Trophoblast cell (in vitro differentiated cells and primary cell): ENCODE data around the gene SP5.

Experiments used
- DNase-seq, 2 donors: peaks; one replicate each; pipeline ENCODE4 v3.0.0-alpha.2; 2016
- H2AFZ ChIP-seq: 2 replicates; pipeline ENCODE4 v1.6.1; 2013; ENCODE audit warnings: low read length, moderate library complexity, mild to moderate bottlenecking; ENCODE audit not compliant: insufficient read depth, poor library complexity
- H2AK5ac ChIP-seq: 2 replicates; pipeline ENCODE4 v1.6.1; 2013; ENCODE audit warnings: mild to moderate bottlenecking, low read length
- H2BK120ac ChIP-seq: 2 replicates; pipeline ENCODE4 v1.6.1; 2013; ENCODE audit warnings: low read length, mild to moderate bottlenecking, moderate library complexity; ENCODE audit not compliant: insufficient read depth, poor library complexity
- H2BK12ac ChIP-seq: 2 replicates; pipeline ENCODE4 v1.6.1; 2013; ENCODE audit warnings: mild to moderate bottlenecking, low read length, moderate library complexity
- H2BK5ac ChIP-seq: 2 replicates; pipeline ENCODE4 v1.6.1; 2013; ENCODE audit warnings: low read length, low read depth, moderate library complexity, mild to moderate bottlenecking; ENCODE audit not compliant: poor library complexity
- H3K14ac ChIP-seq: 2 replicates; pipeline ENCODE4 v1.6.1; 2013; ENCODE audit warnings: mild to moderate bottlenecking, low read length
- H3K18ac ChIP-seq: 2 replicates; pipeline ENCODE4 v1.6.1; 2013; ENCODE audit warnings: mild to moderate bottlenecking, low read length
- H3K23ac ChIP-seq: 2 replicates; pipeline ENCODE4 v1.6.1; 2013; ENCODE audit warnings: low read length
- H3K27ac ChIP-seq: 2 replicates; pipeline ENCODE4 v1.5.1; 2013; ENCODE audit warnings: low read depth, mild to moderate bottlenecking, inconsistent platforms, low read length, moderate library complexity
- H3K27me3 ChIP-seq: 2 replicates; pipeline ENCODE4 v1.6.1; 2013; ENCODE audit warnings: inconsistent platforms, mild to moderate bottlenecking, low read length, moderate library complexity; ENCODE audit not compliant: insufficient read depth
- H3K36me3 ChIP-seq, 2 experiments: 1 replicate in 1 of 2; 2 replicates in 1 of 2; pipeline ENCODE4 v1.6.1; 2013; ENCODE audit warnings: low read length in 2 of 2, mild to moderate bottlenecking in 2 of 2, moderate library complexity in 1 of 2; ENCODE audit not compliant: insufficient read depth in 2 of 2, control insufficient read depth in 1 of 2
- H3K4ac ChIP-seq: 2 replicates; pipeline ENCODE4 v1.6.1; 2013; ENCODE audit warnings: low read depth, mild to moderate bottlenecking, low read length, moderate library complexity
- H3K4me1 ChIP-seq, 2 experiments: 1 replicate in 1 of 2; 2 replicates in 1 of 2; pipeline ENCODE4 v1.6.1; 2013; ENCODE audit warnings: low read length in 2 of 2, mild to moderate bottlenecking in 2 of 2, moderate library complexity in 1 of 2; ENCODE audit not compliant: insufficient read depth in 2 of 2, control insufficient read depth in 1 of 2
- H3K4me2 ChIP-seq: 2 replicates; pipeline ENCODE4 v1.6.1; 2013; ENCODE audit warnings: inconsistent platforms, mild to moderate bottlenecking, low read length, moderate library complexity
- H3K4me3 ChIP-seq: 2 replicates; pipeline ENCODE4 v1.5.1; 2013; ENCODE audit warnings: mild to moderate bottlenecking, low read depth, low read length, inconsistent platforms
- H3K79me1 ChIP-seq: one replicate; pipeline ENCODE4 v1.6.1; 2013; ENCODE audit warnings: low read length
- H3K79me2 ChIP-seq: 2 replicates; pipeline ENCODE4 v1.6.1; 2013; ENCODE audit warnings: low read length, mild to moderate bottlenecking; ENCODE audit not compliant: control insufficient read depth, insufficient read depth, poor library complexity
- H3K9ac ChIP-seq: 2 replicates; pipeline ENCODE4 v1.6.1; 2013; ENCODE audit warnings: mild to moderate bottlenecking, low read length
- H3K9me3 ChIP-seq: 2 replicates; pipeline ENCODE4 v1.6.1; 2013; ENCODE audit warnings: low read depth, mild to moderate bottlenecking, control low read depth, inconsistent platforms, low read length; ENCODE audit not compliant: insufficient read depth
- H4K12ac ChIP-seq: 2 replicates; pipeline ENCODE4 v1.6.1; 2013; ENCODE audit warnings: low read depth, mild to moderate bottlenecking, low read length, moderate library complexity
- H4K8ac ChIP-seq: 2 replicates; pipeline ENCODE4 v1.6.1; 2013; ENCODE audit warnings: low read depth, mild to moderate bottlenecking, low read length, moderate library complexity
- H4K91ac ChIP-seq: one replicate; pipeline ENCODE4 v1.6.1; 2013; ENCODE audit warnings: low read depth, mild to moderate bottlenecking, low read length, moderate library complexity
- WGBS: extraction: QIAGEN DNeasy Blood & Tissue Kit; methylation state at CpG from one replicate; pipeline ENCODE4 v1.1.7; 2013; ENCODE audit warnings: missing lambda C conversion rate; ENCODE audit not compliant: insufficient read length, insufficient coverage; ENCODE audit errors: extremely low coverage; 5-methylcytosine and 5-hydroxymethylcytosine counted together

SP5 gene

GRCh38 chr2:170690640-170691039, 24.5 kb upstream of the SP5 start:
- Histone ChIP-seq H3K4ac (no peak overlapping the region), H3K18ac (no peak overlapping the region), H3K9me3 (no peaks in the 10 kb centered on the region), H2BK12ac (no peak overlapping the region), H2BK5ac (no peak overlapping the region), H3K27me3 (no peaks in the 10 kb centered on the region), H3K4me1 (peaks cover 0 to 2% of the 10 kb centered on the region in 2 experiments), H3K79me1 (no peaks in the 10 kb centered on the region), H3K14ac (no peak overlapping the region), H4K91ac (no peak overlapping the region), H4K12ac (no peak overlapping the region), H2AK5ac (no peak overlapping the region), H3K79me2 (no peaks in the 10 kb centered on the region), H3K4me3 (no peak overlapping the region), H3K27ac (no peak overlapping the region), H3K36me3 (no peaks in the 10 kb centered on the region), H2AFZ (no peak overlapping the region), H4K8ac (no peak overlapping the region), H3K23ac (no peak overlapping the region), H2BK120ac (no peak overlapping the region), H3K4me2 (no peak overlapping the region), H3K9ac (no peak overlapping the region)
- no peak for DNase-seq
- no CpG with 5 or more reads among the region's 8 CpGs for WGBS

GRCh38 chr2:170694316-170694715, 20.8 kb upstream of the SP5 start:
- H3K79me2 ChIP-seq: no peaks in the 10 kb centered on the region
- no peak overlapping the region for H2BK120ac ChIP-seq
- peaks cover 0 to under 1% of the 10 kb centered on the region in 2 experiments for H3K4me1 ChIP-seq
- H3K23ac ChIP-seq: no peak overlapping the region
- H3K9ac ChIP-seq: no peak overlapping the region
- no peaks in the 10 kb centered on the region for H3K9me3 ChIP-seq
- no peak overlapping the region for H2BK12ac ChIP-seq
- no peak overlapping the region for H4K12ac ChIP-seq
- no peak overlapping the region for H3K4me3 ChIP-seq
- H3K36me3 ChIP-seq: no peaks in the 10 kb centered on the region
- H3K14ac ChIP-seq: no peak overlapping the region
- no peak for DNase-seq
- H2AK5ac ChIP-seq: no peak overlapping the region
- no peak overlapping the region for H3K27ac ChIP-seq
- no peak overlapping the region for H3K4ac ChIP-seq
- no peak overlapping the region for H2BK5ac ChIP-seq
- WGBS: no CpG with 5 or more reads among the region's 11 CpGs
- no peaks in the 10 kb centered on the region for H3K27me3 ChIP-seq
- no peak overlapping the region for H2AFZ ChIP-seq
- H4K91ac ChIP-seq: no peak overlapping the region
- no peak overlapping the region for H3K18ac ChIP-seq
- no peaks in the 10 kb centered on the region for H3K79me1 ChIP-seq
- H3K4me2 ChIP-seq: no peak overlapping the region
- H4K8ac ChIP-seq: no peak overlapping the region

GRCh38 chr2:170695521-170696410, 19.4 kb upstream of the SP5 start:
- H3K4me2 ChIP-seq: no peak overlapping the region
- H4K8ac ChIP-seq: no peak overlapping the region
- H2BK12ac ChIP-seq: no peak overlapping the region
- H4K91ac ChIP-seq: no peak overlapping the region
- H2AFZ ChIP-seq: no peak overlapping the region
- no peak overlapping the region for H3K9ac ChIP-seq
- H4K12ac ChIP-seq: no peak overlapping the region
- H3K14ac ChIP-seq: no peak overlapping the region
- no peak overlapping the region for H3K18ac ChIP-seq
- DNase-seq: no peak
- no peak overlapping the region for H3K4ac ChIP-seq
- no peak overlapping the region for H3K23ac ChIP-seq
- no CpG with 5 or more reads among the region's 6 CpGs for WGBS
- H3K4me3 ChIP-seq: no peak overlapping the region
- H3K79me2 ChIP-seq: no peaks in the 10 kb centered on the region
- no peaks in the 10 kb centered on the region for H3K36me3 ChIP-seq
- H3K79me1 ChIP-seq: no peaks in the 10 kb centered on the region
- H2AK5ac ChIP-seq: no peak overlapping the region
- H2BK120ac ChIP-seq: no peak overlapping the region
- H2BK5ac ChIP-seq: peak overlapping the region; percentile 17
- no peaks in the 10 kb centered on the region for H3K27me3 ChIP-seq
- no peak overlapping the region for H3K27ac ChIP-seq
- H3K4me1 ChIP-seq: no peaks in the 10 kb centered on the region
- H3K9me3 ChIP-seq: no peaks in the 10 kb centered on the region

GRCh38 chr2:170696948-170697347, 18.2 kb upstream of the SP5 start:
- H2AFZ ChIP-seq: no peak overlapping the region
- H3K4me3 ChIP-seq: no peak overlapping the region
- H3K9me3 ChIP-seq: no peaks in the 10 kb centered on the region
- no peaks in the 10 kb centered on the region for H3K36me3 ChIP-seq
- H2BK12ac ChIP-seq: no peak overlapping the region
- no peak overlapping the region for H2BK5ac ChIP-seq
- H3K9ac ChIP-seq: no peak overlapping the region
- no peaks in the 10 kb centered on the region for H3K79me2 ChIP-seq
- H3K27me3 ChIP-seq: no peaks in the 10 kb centered on the region
- H3K14ac ChIP-seq: no peak overlapping the region
- no peak overlapping the region for H3K4me2 ChIP-seq
- H4K91ac ChIP-seq: no peak overlapping the region
- peak; percentile 41 to 79 for DNase-seq
- H3K4me1 ChIP-seq: no peaks in the 10 kb centered on the region
- WGBS: 100% methylated on average over 1 of the region's 3 CpGs
- H3K4ac ChIP-seq: no peak overlapping the region
- H2BK120ac ChIP-seq: no peak overlapping the region
- no peak overlapping the region for H3K23ac ChIP-seq
- no peak overlapping the region for H4K8ac ChIP-seq
- no peak overlapping the region for H3K27ac ChIP-seq
- no peaks in the 10 kb centered on the region for H3K79me1 ChIP-seq
- H3K18ac ChIP-seq: no peak overlapping the region
- no peak overlapping the region for H4K12ac ChIP-seq
- H2AK5ac ChIP-seq: no peak overlapping the region
